Activated T-helper 2 cell treated with anti-CD3 and anti-CD28 coated beads, Interferon-gamma antibody, Interleukin-2, Interleukin-4, amounts not matched to agents 10 μg/mL and 5 μg/mL and 100 μg/mL, durations not matched to agents 14 hours and 24 hours and 36 hours (primary cell): Measurements from ENCODE around the gene RWDD1. TPM values are rescaled to one million over a fixed set of nuclear protein-coding genes. Genes with fewer than 3 reads are reported as not detected.
"Not testable (repeated sequence)": the region's sequence is repeated elsewhere in the genome, so short reads cannot be mapped to it uniquely, and the experiment has no call there.

Source experiments
- DNase-seq: peaks from one replicate; pipeline ENCODE4 v3.0.0; 2021; ENCODE audit warnings: low spot score
- H3K27ac Mint-ChIP-seq: one replicate; pipeline ENCODE4 v1.8.0; 2021; ENCODE audit warnings: mixed read lengths
- H3K27me3 Mint-ChIP-seq: one replicate; pipeline ENCODE4 v1.8.0; 2021; ENCODE audit warnings: low read depth, mixed read lengths
- H3K36me3 Mint-ChIP-seq: one replicate; pipeline ENCODE4 v1.8.0; 2021; ENCODE audit warnings: low read depth, mixed read lengths
- H3K4me1 Mint-ChIP-seq: one replicate; pipeline ENCODE4 v1.8.0; 2021; ENCODE audit warnings: low read depth, mixed read lengths
- H3K4me3 Mint-ChIP-seq: one replicate; pipeline ENCODE4 v1.8.0; 2021; ENCODE audit warnings: low read depth, mild to moderate bottlenecking, moderate library complexity, mixed read lengths
- H3K9me3 Mint-ChIP-seq: one replicate; pipeline ENCODE4 v1.8.0; 2021; ENCODE audit warnings: mixed read lengths
- intact Hi-C: fragments of 100-400 bp; cut with micrococcal nuclease; formaldehyde crosslinking; loops from one replicate; pipeline ENCODE4 v1.15.1; 2023
- total RNA-seq: library from RNA; stranded (reverse); gene quantifications from 2 replicates; pipeline ENCODE4 v1.2.3, GENCODE V29; 2022

The RWDD1 gene
- total RNA-seq, 1 donor from 2014 or later = 42.1 TPM

GRCh38 chr6:116586738-116587137, 15.4 kb downstream of the RWDD1 start:
- peaks cover 2% of the 10 kb centered on the region for H3K4me1 Mint-ChIP-seq
- no peak for DNase-seq
- no peaks in the 10 kb centered on the region for H3K9me3 Mint-ChIP-seq
- H3K27ac Mint-ChIP-seq = no peak overlapping the region
- H3K27me3 Mint-ChIP-seq = no peaks in the 10 kb centered on the region
- intact Hi-C loops = no loop called here
- H3K4me3 Mint-ChIP-seq = no peak overlapping the region
- H3K36me3 Mint-ChIP-seq = peaks cover 57% of the 10 kb centered on the region

- Mint-ChIP-seq H3K4me1 (no peaks in the 10 kb centered on the region), H3K27ac (no peak overlapping the region), H3K4me3 (no peak overlapping the region), H3K27me3 (no peaks in the 10 kb centered on the region), H3K9me3 (no peaks in the 10 kb centered on the region), H3K36me3 (peaks cover 41% of the 10 kb centered on the region)
- no peak for DNase-seq
- intact Hi-C loops = no loop called here
Observed at GRCh38 chr6:116595247-116595646, 23.9 kb downstream of the RWDD1 start.

- DNase-seq = no peak
- intact Hi-C loops = no loop called here
- no peak overlapping the region for H3K4me3 Mint-ChIP-seq
- H3K9me3 Mint-ChIP-seq = no peaks in the 10 kb centered on the region
- H3K27ac Mint-ChIP-seq = no peak overlapping the region
- no peaks in the 10 kb centered on the region for H3K4me1 Mint-ChIP-seq
- no peaks in the 10 kb centered on the region for H3K27me3 Mint-ChIP-seq
- H3K36me3 Mint-ChIP-seq = peaks cover 38% of the 10 kb centered on the region
Observed at GRCh38 chr6:116596815-116597214, 25.5 kb downstream of the RWDD1 start.

DNA sequence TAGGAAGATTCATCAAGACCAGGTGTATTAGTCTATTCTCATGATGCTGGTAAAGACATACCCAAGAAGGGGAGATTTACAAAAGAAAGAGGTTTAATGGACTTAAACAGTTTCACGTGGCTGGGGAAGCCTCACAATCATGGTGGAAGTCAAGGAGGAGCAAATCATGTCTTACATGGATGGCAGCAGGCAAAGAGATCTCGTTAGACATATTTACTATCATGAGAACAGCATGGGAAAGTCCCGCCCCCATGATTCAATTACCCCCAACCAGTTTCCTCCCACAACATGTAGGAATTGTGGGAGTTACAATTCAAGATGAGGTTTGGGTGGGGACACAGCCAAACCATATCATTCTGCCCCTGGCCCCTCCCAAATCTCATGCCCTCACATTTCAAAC, 32.6 kb downstream of the RWDD1 start:
- H3K4me1 Mint-ChIP-seq, intact Hi-C loops, H3K27ac Mint-ChIP-seq, H3K4me3 Mint-ChIP-seq, H3K27me3 Mint-ChIP-seq, DNase-seq: not testable (repeated sequence)
- Mint-ChIP-seq H3K36me3 (peaks cover 12% of the 10 kb centered on the region), H3K9me3 (peaks cover 14% of the 10 kb centered on the region)

DNA sequence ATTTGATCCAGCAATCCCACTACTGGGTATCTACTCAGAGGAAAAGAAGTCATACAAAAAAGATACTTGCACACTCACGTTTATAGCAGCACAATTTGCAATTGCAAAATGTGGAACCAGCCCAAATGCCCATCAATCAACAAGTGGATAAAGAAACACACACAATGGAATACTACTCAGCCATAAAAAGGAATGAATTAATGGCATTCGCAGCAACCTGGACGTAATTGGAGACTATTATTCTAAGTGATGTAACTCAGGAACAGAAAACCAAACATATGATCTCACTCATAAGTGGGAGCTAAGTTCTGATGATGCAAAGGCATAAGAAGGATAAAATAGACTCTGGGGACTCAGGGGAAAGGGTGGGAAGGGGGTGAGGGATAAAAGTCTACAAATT, 33.6 kb downstream of the RWDD1 start:
- H3K4me3 Mint-ChIP-seq, H3K4me1 Mint-ChIP-seq, intact Hi-C loops, H3K27me3 Mint-ChIP-seq, H3K27ac Mint-ChIP-seq, DNase-seq: not testable (repeated sequence)
- peaks cover 14% of the 10 kb centered on the region for H3K9me3 Mint-ChIP-seq
- peaks cover 12% of the 10 kb centered on the region for H3K36me3 Mint-ChIP-seq

GRCh38 chr6:116605935-116606334, 34.6 kb downstream of the RWDD1 start:
- no peaks in the 10 kb centered on the region for H3K4me1 Mint-ChIP-seq
- peaks cover 14% of the 10 kb centered on the region for H3K9me3 Mint-ChIP-seq
- no peak for DNase-seq
- H3K4me3 Mint-ChIP-seq = no peak overlapping the region
- peaks cover 15% of the 10 kb centered on the region for H3K27me3 Mint-ChIP-seq
- intact Hi-C loops = no loop called here
- peaks cover 8% of the 10 kb centered on the region for H3K36me3 Mint-ChIP-seq
- no peak overlapping the region for H3K27ac Mint-ChIP-seq

- no peak overlapping the region for H3K4me3 Mint-ChIP-seq
- no peaks in the 10 kb centered on the region for H3K36me3 Mint-ChIP-seq
- intact Hi-C loops = no loop called here
- DNase-seq = no peak
- H3K9me3 Mint-ChIP-seq = no peaks in the 10 kb centered on the region
- peaks cover 2% of the 10 kb centered on the region for H3K4me1 Mint-ChIP-seq
- H3K27ac Mint-ChIP-seq = no peak overlapping the region
- peaks cover 38% of the 10 kb centered on the region for H3K27me3 Mint-ChIP-seq
Observed at GRCh38 chr6:116611056-116611455, 39.8 kb downstream of the RWDD1 start.

DNA sequence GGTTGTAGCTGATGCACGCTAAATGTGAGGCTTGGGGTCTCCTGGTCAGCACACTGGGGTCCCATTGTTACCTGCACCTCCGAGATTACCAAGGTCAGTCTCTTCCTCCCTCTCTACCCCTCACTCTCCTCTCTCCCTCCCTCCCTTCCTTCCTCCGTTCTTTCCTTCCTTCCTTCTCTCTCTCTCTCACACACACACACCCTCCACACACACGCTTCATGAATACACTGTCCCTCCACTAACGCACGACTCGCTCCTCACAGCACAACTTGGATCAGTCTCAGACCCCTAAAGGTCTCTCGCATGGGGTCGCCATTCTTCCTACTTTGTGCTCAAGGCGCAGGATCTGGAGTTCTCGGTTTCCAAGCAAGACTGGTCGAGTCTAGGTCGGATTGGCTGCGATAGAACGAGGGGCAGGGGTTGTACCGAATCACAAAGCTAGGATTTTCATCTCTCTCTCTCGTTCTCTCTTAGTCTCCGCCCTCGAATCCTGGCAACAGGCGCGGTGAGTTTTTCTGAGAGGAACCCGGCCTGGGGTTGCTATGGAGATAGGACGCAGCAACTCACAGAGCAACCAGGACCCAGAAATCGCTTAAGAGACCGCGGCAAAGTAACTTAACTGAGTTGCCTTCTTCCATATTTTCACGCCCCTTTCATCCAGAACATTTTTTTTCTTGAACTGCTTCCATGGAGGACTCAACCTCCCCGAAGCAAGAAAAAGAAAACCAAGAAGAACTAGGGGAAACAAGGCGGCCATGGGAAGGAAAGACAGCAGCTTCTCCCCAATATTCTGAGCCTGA, 44.8 kb downstream of the RWDD1 start, which contains the start of gene RSPH4A:
TSS of gene RSPH4A (plus strand) at position 543 of the 800 bp plus-strand sequence. CDS start at position 688, 145 bp downstream.
- Mint-ChIP-seq H3K27ac (no peak within 1 kb of the TSS), H3K9me3 (no peaks in the 10 kb centered on the region), H3K36me3 (no peaks in the 10 kb centered on the region), H3K4me1 (peaks cover 13% of the 10 kb centered on the region), H3K27me3 (peaks cover 41% of the 10 kb centered on the region), H3K4me3 (peak within 1 kb of the TSS; percentile 83)
- intact Hi-C loops = no loop called here
- peak; percentile 61 for DNase-seq

GRCh38 chr6:116616737-116617053, 45.4 kb downstream of the RWDD1 start:
- H3K9me3 Mint-ChIP-seq = no peaks in the 10 kb centered on the region
- H3K27ac Mint-ChIP-seq = no peak overlapping the region

GRCh38 chr6:116624036-116624805, 52.9 kb downstream of the RWDD1 start:
- no peaks in the 10 kb centered on the region for H3K36me3 Mint-ChIP-seq
- intact Hi-C loops = no loop called here
- H3K4me3 Mint-ChIP-seq = no peak overlapping the region
- peaks cover 16% of the 10 kb centered on the region for H3K27me3 Mint-ChIP-seq
- no peaks in the 10 kb centered on the region for H3K9me3 Mint-ChIP-seq
- DNase-seq = no peak
- H3K27ac Mint-ChIP-seq = no peak overlapping the region
- no peaks in the 10 kb centered on the region for H3K4me1 Mint-ChIP-seq

More at GRCh38 chr6:116616737-116617053, 45.4 kb downstream of the RWDD1 start:
- Mint-ChIP-seq H3K27me3 (peaks cover 38% of the 10 kb centered on the region), H3K4me1 (peaks cover 13% of the 10 kb centered on the region), H3K36me3 (no peaks in the 10 kb centered on the region), H3K4me3 (peak overlapping the region; percentile 83)
- intact Hi-C loops = no loop called here
- no peak for DNase-seq

GRCh38 chr6:116625872-116626271, 54.6 kb downstream of the RWDD1 start:
- Mint-ChIP-seq H3K27me3 (peaks cover 16% of the 10 kb centered on the region), H3K4me3 (no peak overlapping the region), H3K9me3 (no peaks in the 10 kb centered on the region), H3K4me1 (peaks cover 1% of the 10 kb centered on the region), H3K27ac (no peak overlapping the region), H3K36me3 (no peaks in the 10 kb centered on the region)
- no peak for DNase-seq
- intact Hi-C loops = no loop called here

DNA sequence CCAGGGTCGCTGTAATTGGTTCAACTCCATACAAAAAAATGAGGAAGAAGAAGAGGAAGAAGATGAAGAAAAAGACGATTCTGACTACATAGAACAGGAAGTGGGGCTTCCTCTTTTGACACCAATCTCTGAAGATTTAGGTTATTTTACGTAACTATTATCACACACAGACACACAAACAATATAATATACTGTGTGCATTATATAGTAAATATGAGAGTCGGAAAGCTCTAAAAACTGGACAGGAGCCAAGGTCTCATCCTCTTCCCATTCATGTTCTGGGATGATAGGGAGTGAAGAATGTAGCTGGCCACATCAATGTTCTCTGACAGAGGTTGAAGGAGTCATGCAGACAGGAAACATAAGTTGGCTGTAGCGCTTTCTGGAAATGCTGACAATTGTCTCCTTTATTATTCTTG, 58.3 kb downstream of the RWDD1 start:
- no peak overlapping the region for H3K27ac Mint-ChIP-seq
- intact Hi-C loops = no loop called here
- peaks cover 6% of the 10 kb centered on the region for H3K27me3 Mint-ChIP-seq
- H3K9me3 Mint-ChIP-seq = no peaks in the 10 kb centered on the region
- H3K4me3 Mint-ChIP-seq = no peak overlapping the region
- H3K36me3 Mint-ChIP-seq = peaks cover 17% of the 10 kb centered on the region
- H3K4me1 Mint-ChIP-seq = peaks cover 4% of the 10 kb centered on the region
- DNase-seq = no peak

DNA sequence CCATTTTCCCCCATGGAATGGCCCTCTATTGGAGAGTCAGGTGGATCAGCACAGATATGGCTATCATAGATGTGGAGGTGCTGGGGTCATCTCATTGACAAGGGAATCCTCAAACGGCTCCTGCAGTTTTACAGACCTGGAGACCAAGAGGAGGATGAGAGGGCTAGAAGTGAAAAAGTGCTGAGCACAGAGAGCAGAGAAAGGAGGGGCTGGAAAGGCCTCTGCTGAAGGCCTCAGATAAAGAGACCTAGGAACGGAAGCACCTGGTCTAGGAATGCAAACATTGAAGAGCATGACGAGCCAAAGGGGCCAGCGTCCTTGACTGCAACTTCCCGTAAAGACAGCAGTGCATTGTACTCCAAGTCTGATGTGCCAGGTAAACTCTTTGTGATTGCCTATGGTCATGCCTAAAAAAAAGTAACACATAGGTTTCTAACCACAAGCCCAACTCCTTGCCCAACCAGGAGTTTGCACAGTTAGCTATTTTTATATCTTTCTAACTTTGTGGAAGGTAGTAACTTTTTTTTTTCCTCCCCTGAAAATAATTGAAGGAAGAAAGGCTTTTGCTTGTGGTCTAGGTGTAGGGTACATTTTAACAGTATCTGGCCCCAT, 60.2 kb downstream of the RWDD1 start:
- intact Hi-C loops = no loop called here
- H3K36me3 Mint-ChIP-seq = peaks cover 22% of the 10 kb centered on the region
- H3K9me3 Mint-ChIP-seq = no peaks in the 10 kb centered on the region
- no peak overlapping the region for H3K4me3 Mint-ChIP-seq
- H3K27ac Mint-ChIP-seq = no peak overlapping the region
- H3K27me3 Mint-ChIP-seq = no peaks in the 10 kb centered on the region
- no peak for DNase-seq
- H3K4me1 Mint-ChIP-seq = peaks cover 4% of the 10 kb centered on the region
